B cell (primary cell): ENCODE measurements around the gene GCN1.

Experiments used
- CTCF ChIP-seq: fragments of 200-600 bp; IDR thresholded peaks from one replicate; pipeline ENCODE4 v1.8.0; 2022; ENCODE audit warnings: antibody characterized with exemption, mild to moderate bottlenecking
- EZH2 ChIP-seq: IDR thresholded peaks from 2 replicates; pipeline ENCODE4 v1.6.1; 2012; ENCODE audit warnings: borderline replicate concordance, low read depth, mild to moderate bottlenecking, moderate library complexity, low read length; ENCODE audit not compliant: insufficient read depth, poor library complexity, severe bottlenecking

- TF ChIP-seq CTCF (no peak), EZH2 (no peak)
Measured at GRCh38 chr12:120211904-120212283, 17.4 kb upstream of the GCN1 start.
